ENCODE data around the gene KCNJ2.

The KCNJ2 gene

DNA sequence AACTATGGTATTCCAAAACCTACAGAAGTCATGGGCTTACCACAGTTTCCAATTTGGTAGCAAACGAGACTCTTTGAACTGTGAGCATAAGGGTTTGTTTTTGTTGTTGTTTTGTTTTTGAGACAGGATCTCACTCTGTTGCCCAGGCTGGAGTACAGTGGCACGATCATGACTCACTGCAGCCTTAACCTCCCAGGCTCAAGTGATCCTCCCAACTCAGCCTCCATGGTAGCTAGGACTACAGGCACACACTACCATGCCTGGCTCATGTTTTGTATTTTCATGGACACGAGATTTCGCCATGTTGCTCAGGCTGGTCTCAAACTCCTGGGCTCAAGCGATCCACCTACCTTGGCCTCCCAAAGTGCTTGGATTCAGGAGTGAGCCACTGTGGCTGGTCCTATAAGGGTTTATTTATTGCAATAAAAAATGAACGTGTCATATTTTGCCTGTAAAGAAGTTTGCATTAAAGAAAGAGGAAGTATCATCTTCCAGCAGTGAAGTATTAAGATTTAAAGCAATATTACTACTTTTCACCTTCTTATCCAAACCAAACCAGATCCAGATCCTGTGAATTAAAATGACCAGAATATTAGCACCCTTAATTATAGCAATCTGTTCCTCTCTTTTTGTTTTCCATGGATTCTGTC, 37.2 kb downstream of the KCNJ2 start:
- DNase-seq, result no peak

DNA sequence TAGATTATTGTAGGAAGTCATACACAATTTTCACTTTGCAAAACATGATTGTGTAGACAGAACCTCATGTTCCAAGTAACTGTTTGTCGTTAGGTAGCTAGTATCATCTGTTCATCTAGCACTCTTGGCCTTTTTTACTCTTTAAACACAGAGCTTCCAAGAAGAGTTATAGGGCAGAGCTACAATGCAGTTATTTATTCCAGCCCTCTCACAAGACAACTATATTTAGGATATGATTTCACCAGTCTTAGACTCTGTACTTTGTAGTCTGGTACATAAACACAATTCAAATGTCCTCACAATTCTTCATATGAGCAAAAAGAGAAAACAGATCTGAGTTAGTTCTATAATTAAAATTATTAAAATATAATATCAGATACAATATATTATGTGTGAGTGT, 37.9 kb downstream of the KCNJ2 start:
- no peak for DNase-seq

DNA sequence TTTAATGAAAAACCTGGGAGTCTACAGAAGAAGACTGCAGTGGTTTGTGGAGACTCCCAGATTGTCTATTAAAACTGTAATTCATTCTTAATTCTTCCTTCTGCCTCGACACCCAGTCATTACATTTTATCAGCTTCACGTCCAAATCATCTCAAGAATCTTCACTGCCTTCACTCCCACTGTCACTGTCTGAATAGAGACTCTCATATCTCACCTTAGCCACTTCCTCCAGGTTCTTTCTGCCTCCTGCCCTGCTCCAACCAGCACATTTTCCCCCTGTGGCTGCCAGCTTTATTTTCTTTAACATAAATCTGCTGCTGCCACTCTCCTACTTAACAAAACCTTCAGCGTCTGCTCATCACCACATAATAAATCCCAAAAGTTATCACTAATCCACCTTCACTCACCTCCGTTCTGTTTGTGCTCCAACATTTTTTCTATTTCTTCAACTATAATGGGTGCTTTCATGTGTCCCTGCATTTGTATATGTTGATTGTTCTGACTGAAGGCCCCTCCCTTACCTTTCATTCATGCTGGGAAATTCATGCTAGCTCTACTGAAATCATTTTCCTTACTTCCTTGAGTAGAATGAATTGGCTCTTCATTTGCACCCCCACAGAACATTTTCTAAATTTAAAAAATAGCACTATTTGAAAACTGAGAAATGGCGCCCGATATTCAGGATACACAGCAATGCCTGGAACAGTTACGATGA, 38.9 kb downstream of the KCNJ2 start:
- DNase-seq, result no peak

DNA sequence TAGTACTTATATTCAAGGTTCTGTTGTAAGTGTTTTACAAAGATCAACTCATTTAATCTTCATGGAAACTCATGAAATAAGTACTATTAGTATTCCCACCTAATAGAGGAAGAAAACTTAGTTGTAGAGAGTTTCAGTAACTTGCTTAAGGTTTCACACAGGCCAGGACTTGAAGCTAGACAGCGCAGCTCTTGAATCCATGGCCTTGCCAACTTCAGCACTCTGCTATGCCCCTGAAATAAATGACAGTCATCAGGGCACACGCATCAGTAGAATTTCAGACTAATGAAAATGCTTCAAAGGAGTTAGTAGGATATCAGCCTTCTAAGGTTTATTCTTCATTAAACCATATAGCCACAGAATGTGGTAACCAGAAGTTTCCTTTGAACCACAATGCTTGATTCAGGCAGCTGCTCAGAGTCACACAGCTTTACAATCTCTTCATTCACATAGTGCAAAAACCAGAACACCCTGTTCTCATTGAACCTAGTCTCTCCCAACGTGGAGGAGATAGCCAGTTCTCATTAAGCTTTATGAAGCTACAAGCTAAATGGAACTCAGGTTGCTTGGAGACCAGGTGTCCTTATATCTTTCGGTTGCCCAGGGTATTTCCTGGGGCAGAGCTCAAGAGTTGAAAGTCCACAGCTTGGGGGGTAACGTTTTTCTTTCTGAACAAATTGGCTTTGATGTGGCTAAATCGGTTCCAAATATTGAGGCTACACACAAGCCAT, 39.7 kb downstream of the KCNJ2 start:
- DNase-seq, result no peak

DNA sequence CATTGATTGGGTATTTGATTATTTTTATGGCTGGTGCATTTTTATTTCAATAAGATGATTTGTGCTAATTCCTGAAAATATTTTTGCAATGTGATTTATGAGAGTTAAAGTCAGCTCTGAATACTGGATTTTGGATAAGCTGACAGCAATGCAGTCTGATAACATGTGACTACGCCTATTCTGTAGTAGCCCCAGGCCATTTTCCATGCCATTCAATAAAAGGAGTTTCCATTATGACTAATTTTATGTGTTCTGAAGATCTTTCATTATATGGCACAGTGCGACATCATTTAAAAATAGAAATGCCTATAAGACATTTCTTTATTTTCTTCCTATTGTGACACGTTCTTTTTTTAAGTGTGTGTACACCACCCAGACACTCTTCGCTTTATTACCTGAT, 46.3 kb downstream of the KCNJ2 start:
- no peak for DNase-seq

DNA sequence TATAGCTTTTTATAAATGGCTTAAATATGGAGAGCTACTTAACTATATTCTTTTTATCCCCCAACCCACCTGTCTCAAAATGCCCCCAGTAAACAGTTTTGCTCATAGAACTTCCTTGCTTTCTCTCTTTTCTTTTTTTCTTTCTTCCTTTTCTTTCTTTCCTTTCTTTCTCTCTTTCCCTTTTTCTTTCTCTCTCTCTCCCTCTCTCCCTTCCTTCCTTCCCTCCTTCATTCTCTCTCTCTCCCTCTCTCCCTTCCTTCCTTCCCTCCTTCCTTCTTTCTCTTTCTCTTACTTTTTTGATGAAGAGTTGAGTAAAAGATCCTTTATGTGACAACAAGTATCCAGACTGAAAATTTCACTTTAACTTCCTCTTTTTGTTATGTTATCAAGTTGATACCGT, 48.2 kb downstream of the KCNJ2 start:
- no peak for DNase-seq

DNA sequence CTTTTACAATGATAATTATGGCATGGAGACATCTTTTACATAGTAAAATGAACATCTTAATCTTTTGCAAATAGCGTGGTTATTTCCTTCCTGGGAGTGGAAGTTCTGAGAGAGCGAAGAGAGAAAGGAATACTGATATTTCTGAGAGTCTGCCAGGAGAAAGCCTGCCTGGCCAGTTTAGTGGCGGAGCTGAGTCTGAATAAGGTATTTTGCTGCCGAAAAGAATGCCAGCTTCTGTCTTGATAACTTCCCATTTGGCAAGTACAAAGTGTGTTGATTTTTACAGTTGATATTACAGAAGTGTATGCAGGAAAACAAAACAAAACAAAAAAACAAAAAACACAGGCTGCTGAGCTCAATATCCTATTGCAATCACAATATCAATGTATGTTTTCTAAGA, 55.9 kb downstream of the KCNJ2 start:
- DNase-seq, result no peak
